KMS-11 (cell line): Measurements from ENCODE around the gene KCNQ1.

Experiments used
- H2AFZ ChIP-seq: fragments of 200-600 bp; sonication (generic); 2 replicates; pipeline ENCODE4 v1.6.1; 2016; ENCODE audit warnings: antibody characterized with exemption, mixed run types, low read depth
- H3K27ac ChIP-seq: fragments of 200-600 bp; sonication (generic); 2 replicates; pipeline ENCODE4 v1.6.1; 2016; ENCODE audit warnings: mild to moderate bottlenecking, mixed run types
- H3K27me3 ChIP-seq: fragments of 200-600 bp; sonication (generic); 2 replicates; pipeline ENCODE4 v1.6.1; 2017; ENCODE audit warnings: mild to moderate bottlenecking, low read depth, mixed run types, moderate library complexity; ENCODE audit not compliant: insufficient read depth
- H3K36me3 ChIP-seq: fragments of 200-600 bp; sonication (generic); 2 replicates; pipeline ENCODE4 v1.6.1; 2017; ENCODE audit warnings: mild to moderate bottlenecking, mixed run types; ENCODE audit not compliant: insufficient read depth
- H3K4me1 ChIP-seq: fragments of 200-600 bp; sonication (generic); 2 replicates; pipeline ENCODE4 v1.6.1; 2016; ENCODE audit warnings: mild to moderate bottlenecking, low read depth, mixed run types; ENCODE audit not compliant: poor library complexity, severe bottlenecking
- H3K4me2 ChIP-seq: fragments of 200-600 bp; sonication (generic); 2 replicates; pipeline ENCODE4 v1.7.0; 2016; ENCODE audit warnings: mild to moderate bottlenecking, mixed run types
- H3K4me3 ChIP-seq: fragments of 200-600 bp; sonication (generic); IDR thresholded peaks from 2 replicates; pipeline ENCODE4 v1.6.1; 2017; ENCODE audit warnings: low read depth, low read length, mixed read lengths; ENCODE audit not compliant: insufficient read depth
- H3K79me2 ChIP-seq: fragments of 200-600 bp; sonication (generic); 2 replicates; pipeline ENCODE4 v1.6.1; 2016; ENCODE audit warnings: low read depth, mixed run types; ENCODE audit not compliant: insufficient read depth
- H3K9ac ChIP-seq: fragments of 200-600 bp; sonication (generic); 2 replicates; pipeline ENCODE4 v1.6.1; 2016; ENCODE audit warnings: mild to moderate bottlenecking, mixed run types
- H4K20me1 ChIP-seq: fragments of 200-600 bp; sonication (generic); 2 replicates; pipeline ENCODE4 v1.6.1; 2016; ENCODE audit warnings: mild to moderate bottlenecking, mixed run types; ENCODE audit not compliant: insufficient read depth
- TF ChIP-seq, protein P1 (sequence below): fragments of 200-600 bp; sonication (generic); conservative IDR thresholded peaks from 2 replicates; pipeline ENCODE4 v1.6.1; 2017; ENCODE audit warnings: low read depth, mild to moderate bottlenecking, antibody characterized with exemption, low read length, moderate library complexity, mixed read lengths

KCNQ1 gene

DNA sequence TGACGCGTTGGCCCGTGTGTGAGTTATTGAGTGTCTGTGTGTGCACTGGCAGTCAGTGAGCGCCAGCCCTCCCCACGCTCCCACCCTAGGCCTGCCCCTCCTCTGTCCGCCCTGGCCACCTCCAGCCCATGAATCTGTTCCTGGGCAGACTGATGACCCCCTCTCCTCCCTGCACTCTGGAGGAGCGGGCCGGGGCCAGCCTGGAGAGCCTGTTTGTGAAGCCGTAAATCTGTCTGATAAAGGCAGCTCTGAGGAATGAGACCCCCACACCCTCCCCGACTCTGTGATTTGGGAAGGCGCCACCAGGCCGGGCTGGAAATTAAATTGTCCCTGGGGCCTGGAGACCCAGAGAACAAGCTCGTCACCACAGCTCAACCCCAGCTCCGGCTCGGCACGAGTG is 35.7 kb upstream of the KCNQ1 start:
- H2AFZ ChIP-seq: no peak overlapping the region
- H3K4me2 ChIP-seq: no peak overlapping the region
- H3K9ac ChIP-seq: no peak overlapping the region
- no peak overlapping the region for H3K27ac ChIP-seq
- TF ChIP-seq, protein P1, sequence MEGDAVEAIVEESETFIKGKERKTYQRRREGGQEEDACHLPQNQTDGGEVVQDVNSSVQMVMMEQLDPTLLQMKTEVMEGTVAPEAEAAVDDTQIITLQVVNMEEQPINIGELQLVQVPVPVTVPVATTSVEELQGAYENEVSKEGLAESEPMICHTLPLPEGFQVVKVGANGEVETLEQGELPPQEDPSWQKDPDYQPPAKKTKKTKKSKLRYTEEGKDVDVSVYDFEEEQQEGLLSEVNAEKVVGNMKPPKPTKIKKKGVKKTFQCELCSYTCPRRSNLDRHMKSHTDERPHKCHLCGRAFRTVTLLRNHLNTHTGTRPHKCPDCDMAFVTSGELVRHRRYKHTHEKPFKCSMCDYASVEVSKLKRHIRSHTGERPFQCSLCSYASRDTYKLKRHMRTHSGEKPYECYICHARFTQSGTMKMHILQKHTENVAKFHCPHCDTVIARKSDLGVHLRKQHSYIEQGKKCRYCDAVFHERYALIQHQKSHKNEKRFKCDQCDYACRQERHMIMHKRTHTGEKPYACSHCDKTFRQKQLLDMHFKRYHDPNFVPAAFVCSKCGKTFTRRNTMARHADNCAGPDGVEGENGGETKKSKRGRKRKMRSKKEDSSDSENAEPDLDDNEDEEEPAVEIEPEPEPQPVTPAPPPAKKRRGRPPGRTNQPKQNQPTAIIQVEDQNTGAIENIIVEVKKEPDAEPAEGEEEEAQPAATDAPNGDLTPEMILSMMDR: no peak
- H3K4me3 ChIP-seq: no peak overlapping the region
- peaks cover 69% of the 10 kb centered on the region for H3K27me3 ChIP-seq
- H3K79me2 ChIP-seq: no peaks in the 10 kb centered on the region
- no peaks in the 10 kb centered on the region for H4K20me1 ChIP-seq
- no peaks in the 10 kb centered on the region for H3K36me3 ChIP-seq
- H3K4me1 ChIP-seq: no peaks in the 10 kb centered on the region

DNA sequence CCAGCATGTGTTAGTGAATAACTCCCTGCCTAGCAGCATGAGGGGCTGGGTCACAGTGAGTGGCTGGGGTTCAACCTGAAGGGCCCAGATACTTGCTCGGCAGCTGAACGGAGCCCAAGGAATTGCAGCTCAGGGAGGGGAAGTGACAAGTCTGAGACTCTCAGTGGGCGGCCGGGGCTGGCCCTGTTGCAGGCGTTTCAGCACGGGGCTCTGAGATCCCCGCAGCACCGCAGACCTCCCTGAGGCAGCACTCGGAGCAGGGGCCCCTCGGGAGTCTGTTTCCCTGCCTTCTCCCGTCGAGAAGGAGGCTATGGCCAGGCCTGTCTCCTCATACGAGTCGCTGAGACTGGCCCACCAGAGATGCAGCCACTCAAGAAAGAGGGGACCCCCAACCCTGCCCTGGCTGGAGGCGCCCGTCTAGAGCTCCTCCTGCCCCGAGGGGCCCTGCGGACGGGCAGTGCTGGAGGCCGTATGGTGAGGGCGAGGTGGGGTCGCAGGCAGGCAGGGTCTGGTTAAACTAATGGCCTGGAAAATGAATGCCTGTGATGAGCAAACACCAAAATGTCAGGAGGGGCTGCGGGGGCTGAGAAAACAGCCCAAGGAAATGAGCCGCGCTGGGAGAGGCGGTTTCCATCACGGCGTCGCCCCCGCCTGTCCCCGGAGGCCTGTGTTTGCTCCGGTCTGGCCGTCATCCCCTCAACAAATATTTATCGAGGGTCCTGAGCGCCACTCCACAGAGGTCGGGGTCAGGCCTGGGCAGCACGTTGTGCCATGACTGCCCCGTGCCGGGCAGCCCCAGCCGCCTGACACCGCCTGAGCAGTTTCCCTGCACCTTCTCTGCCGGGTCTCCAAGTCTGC is 35.0 kb upstream of the KCNQ1 start:
- Histone ChIP-seq H3K4me3 (no peak overlapping the region), H2AFZ (no peak overlapping the region), H3K79me2 (no peaks in the 10 kb centered on the region), H3K4me1 (no peaks in the 10 kb centered on the region), H3K27me3 (peaks cover 74% of the 10 kb centered on the region), H3K27ac (no peak overlapping the region), H4K20me1 (no peaks in the 10 kb centered on the region), H3K4me2 (no peak overlapping the region), H3K9ac (no peak overlapping the region), H3K36me3 (no peaks in the 10 kb centered on the region)
- TF ChIP-seq, protein P1: no peak

DNA sequence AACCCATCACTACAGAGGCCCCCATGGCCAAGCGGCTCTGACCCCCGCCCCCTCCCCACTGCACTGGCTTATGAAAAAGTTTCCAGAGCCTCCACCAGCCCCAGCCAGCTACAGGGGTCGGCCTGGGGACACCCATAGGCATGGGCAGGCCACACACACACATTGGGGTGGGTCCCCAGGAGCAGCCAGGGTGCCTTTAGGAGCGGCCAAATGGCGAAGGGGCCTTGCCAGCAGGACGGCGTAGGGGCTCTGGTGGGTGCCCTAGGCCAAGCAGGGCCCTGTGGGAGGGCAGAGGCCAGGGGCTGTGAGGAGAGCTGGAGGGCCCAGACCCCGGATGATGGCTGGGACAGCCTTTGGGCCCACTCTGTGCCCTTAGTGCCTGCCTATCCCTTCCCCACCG is 34.2 kb upstream of the KCNQ1 start:
- H3K9ac ChIP-seq: no peak overlapping the region
- no peak overlapping the region for H3K27ac ChIP-seq
- H3K27me3 ChIP-seq: peaks cover 82% of the 10 kb centered on the region
- no peaks in the 10 kb centered on the region for H4K20me1 ChIP-seq
- H3K4me1 ChIP-seq: no peaks in the 10 kb centered on the region
- no peak overlapping the region for H2AFZ ChIP-seq
- TF ChIP-seq, protein P1: no peak
- H3K79me2 ChIP-seq: no peaks in the 10 kb centered on the region
- H3K4me2 ChIP-seq: no peak overlapping the region
- no peaks in the 10 kb centered on the region for H3K36me3 ChIP-seq
- no peak overlapping the region for H3K4me3 ChIP-seq

DNA sequence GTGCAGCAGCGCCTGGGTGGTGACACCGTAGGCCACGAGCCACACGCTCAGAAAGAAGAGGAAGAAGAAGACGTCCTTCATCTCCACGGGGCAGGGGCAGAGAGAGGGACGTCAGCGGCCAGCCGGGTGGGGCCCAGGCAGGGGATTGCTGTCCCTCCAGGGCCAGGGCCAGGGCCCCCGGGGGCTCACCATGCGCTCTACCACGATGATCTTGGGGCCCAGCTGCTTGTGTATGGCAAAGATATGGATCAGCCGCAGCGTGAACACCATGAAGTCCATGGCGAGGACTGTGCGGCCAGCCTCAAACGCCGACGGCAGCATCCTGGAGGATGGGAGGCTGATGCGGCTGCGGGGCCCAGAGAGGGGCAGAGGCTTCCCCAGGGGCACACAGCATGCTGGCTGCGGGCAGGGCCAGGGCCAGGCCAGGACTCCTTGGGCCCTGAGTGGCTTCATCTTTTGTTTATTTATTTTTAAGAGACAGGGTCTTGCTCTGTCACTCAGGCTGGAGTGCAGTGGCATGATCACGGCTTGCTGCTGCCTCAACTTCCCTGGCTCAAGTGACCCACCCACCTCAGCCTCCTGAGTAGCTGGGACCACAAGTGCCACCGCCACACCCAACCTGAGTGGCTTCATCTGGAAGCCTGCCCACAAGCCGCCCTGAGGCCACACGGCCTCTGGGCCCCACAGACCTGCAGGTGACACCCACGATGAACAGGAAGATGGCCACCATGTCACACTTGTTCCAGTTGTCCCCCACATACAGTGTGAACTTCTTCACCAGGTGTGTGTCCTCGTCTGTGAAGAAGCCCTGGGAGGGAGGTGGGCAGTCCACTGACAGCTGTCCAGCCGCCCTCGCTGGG is 33.1 kb upstream of the KCNQ1 start:
- Histone ChIP-seq H4K20me1 (no peaks in the 10 kb centered on the region), H3K36me3 (no peaks in the 10 kb centered on the region), H3K27me3 (peaks cover 90% of the 10 kb centered on the region), H2AFZ (no peak overlapping the region), H3K79me2 (no peaks in the 10 kb centered on the region), H3K4me1 (no peaks in the 10 kb centered on the region), H3K27ac (no peak overlapping the region), H3K9ac (no peak overlapping the region), H3K4me3 (no peak overlapping the region), H3K4me2 (no peak overlapping the region)
- TF ChIP-seq, protein P1: no peak
